Measurements from ENCODE around the gene GAS2L1.
"Not testable (repeated sequence)": the region's sequence is repeated elsewhere in the genome, so short reads cannot be mapped to it uniquely, and the experiment has no call there.

Gene GAS2L1

GRCh38 chr22:29342177-29342576 lies 35.7 kb downstream of the GAS2L1 start:
- H3K4me3 ChIP-seq (ENCODE audit: low read depth, low read length): no peak overlapping the region
- no peak for DNase-seq (ENCODE audit: low read depth)
- TF ChIP-seq CTCF (IDR thresholded peaks at IDR 0.05; ENCODE audit: insufficient read depth, low read depth, low read length, missing control alignments): no peak

- TF ChIP-seq CTCF (IDR thresholded peaks at IDR 0.05; ENCODE audit: insufficient read depth, low read depth, low read length, missing control alignments): no peak
- DNase-seq (ENCODE audit: low read depth): no peak
- H3K4me3 ChIP-seq (ENCODE audit: low read depth, low read length): no peak overlapping the region
Measured at GRCh38 chr22:29342577-29343312, 36.3 kb downstream of the GAS2L1 start.

- H3K4me3 ChIP-seq (ENCODE audit: low read depth, low read length): no peak overlapping the region
- DNase-seq (ENCODE audit: low read depth): no peak
- TF ChIP-seq CTCF (IDR thresholded peaks at IDR 0.05; ENCODE audit: insufficient read depth, low read depth, low read length, missing control alignments): no peak
Measured at GRCh38 chr22:29343313-29343805, 36.9 kb downstream of the GAS2L1 start.

- TF ChIP-seq CTCF (IDR thresholded peaks at IDR 0.05; ENCODE audit: insufficient read depth, low read depth, low read length, missing control alignments): no peak
- DNase-seq (ENCODE audit: low read depth): no peak
- no peak overlapping the region for H3K4me3 ChIP-seq (ENCODE audit: low read depth, low read length)
Measured at GRCh38 chr22:29344137-29344536, 37.7 kb downstream of the GAS2L1 start.

GRCh38 chr22:29344889-29345288 lies 38.4 kb downstream of the GAS2L1 start:
- H3K4me3 ChIP-seq (ENCODE audit: low read depth, low read length); DNase-seq (ENCODE audit: low read depth): not testable (repeated sequence)

- no peak overlapping the region for H3K4me3 ChIP-seq (ENCODE audit: low read depth, low read length)
- TF ChIP-seq CTCF (IDR thresholded peaks at IDR 0.05; ENCODE audit: insufficient read depth, low read depth, low read length, missing control alignments): no peak
- no peak for DNase-seq (ENCODE audit: low read depth)
Measured at GRCh38 chr22:29345932-29346331, 39.5 kb downstream of the GAS2L1 start.

- no peak overlapping the region for H3K4me3 ChIP-seq (ENCODE audit: low read depth, low read length)
- no peak for DNase-seq (ENCODE audit: low read depth)
- TF ChIP-seq CTCF (IDR thresholded peaks at IDR 0.05; ENCODE audit: insufficient read depth, low read depth, low read length, missing control alignments): no peak
Measured at GRCh38 chr22:29346659-29347058, 40.2 kb downstream of the GAS2L1 start.
